Mucosa of gallbladder (tissue), 1 donor: ENCODE measurements around the gene CAMK2G. TPM values are rescaled to one million over a fixed set of nuclear protein-coding genes. Genes with fewer than 3 reads are reported as not detected.
"Not testable (repeated sequence)": the region's sequence is repeated elsewhere in the genome, so short reads cannot be mapped to it uniquely, and the experiment has no call there.

ENCODE experiments used
- DNase-seq: peaks from one replicate; pipeline ENCODE4 v3.0.0-alpha.2; 2020; ENCODE audit warnings: low spot score
- total RNA-seq: library from RNA; stranded (reverse); gene quantifications from one replicate; pipeline ENCODE4 v1.2.1, GENCODE V29; 2021
- donor health status: DM: no; HTN: no; CAD: no.

CAMK2G gene
- total RNA-seq, 1 donor from 2014 or later = 43.7 TPM

- no peak for DNase-seq
These were observed 61.7 kb downstream of the CAMK2G start for GRCh38 chr10:73812657-73813056.

DNA sequence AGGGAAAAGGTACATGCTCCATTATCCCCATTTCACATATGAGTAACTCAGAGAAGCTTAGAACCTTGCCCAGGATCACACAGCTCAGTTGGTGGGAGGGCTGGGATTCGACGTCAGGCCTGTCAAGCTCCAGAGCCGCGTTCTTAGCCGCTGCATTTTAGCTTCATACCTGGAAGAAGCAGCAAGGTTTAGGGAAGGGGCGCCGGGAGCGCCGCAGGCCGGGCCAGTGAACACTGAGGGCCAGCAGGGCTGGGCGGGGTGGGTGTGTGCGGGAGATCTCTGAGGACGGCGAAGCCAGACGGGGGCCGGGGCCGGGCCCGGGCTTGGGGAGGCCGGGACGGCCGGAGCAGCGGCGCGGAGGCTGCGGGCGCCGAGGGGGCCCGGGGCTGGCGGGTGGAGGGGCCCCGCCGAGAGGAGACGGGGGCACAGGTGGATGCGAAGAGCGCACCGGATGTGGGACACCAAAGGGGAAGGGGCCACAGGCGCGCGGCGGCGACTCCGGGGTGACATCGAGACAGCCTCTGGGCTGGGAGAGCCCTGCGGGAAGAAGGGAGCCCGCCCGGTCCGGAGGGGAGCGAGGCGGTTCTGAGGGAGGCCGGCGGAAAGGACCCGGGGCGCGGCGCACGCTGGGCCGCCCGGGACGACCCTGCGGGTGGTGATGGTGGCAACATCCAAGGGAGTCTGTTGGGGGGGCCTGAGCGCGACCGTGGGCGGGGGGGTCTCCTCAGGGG is 63.5 kb downstream of the CAMK2G start:
- DNase-seq = no peak

- no peak for DNase-seq
These were observed 64.0 kb downstream of the CAMK2G start for GRCh38 chr10:73810358-73810734.

DNA sequence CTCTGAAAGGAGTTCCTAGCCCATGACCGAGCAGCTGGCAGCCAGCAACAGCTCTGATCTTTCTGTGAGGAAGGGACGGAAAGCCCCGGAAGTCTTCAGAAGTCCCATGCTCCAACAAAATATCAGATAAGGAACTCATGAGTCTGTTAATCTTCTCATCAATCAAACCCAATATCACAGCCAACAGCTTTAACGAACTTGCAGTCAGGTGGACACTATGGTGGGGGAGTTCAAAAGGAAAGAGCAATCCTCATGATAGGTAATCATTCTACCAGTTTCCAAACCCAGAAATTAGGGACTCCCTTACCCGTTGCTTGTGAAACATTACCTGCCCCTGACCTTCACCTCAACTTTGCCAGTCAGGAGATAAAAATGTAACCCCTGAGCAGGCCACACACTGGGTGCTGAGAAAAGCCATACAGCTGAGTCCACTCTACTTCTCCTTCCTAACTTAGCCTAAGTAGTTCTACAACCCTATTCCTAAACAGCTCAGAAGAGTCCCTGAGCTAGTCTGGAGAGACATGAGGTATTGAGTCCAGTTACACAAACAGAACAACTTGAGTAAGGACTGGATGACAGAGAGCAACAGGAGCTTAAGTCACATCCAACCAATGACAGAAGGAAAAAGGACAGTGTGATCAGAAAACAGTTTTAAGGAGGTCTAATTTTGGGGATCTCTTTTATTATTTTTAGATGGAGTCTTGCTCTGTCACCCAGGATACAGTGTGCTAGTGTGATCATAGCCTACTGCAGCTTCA is 65.1 kb downstream of the CAMK2G start:
- DNase-seq = no peak

- DNase-seq = no peak
These were observed 66.1 kb downstream of the CAMK2G start for GRCh38 chr10:73808021-73808815.

DNA sequence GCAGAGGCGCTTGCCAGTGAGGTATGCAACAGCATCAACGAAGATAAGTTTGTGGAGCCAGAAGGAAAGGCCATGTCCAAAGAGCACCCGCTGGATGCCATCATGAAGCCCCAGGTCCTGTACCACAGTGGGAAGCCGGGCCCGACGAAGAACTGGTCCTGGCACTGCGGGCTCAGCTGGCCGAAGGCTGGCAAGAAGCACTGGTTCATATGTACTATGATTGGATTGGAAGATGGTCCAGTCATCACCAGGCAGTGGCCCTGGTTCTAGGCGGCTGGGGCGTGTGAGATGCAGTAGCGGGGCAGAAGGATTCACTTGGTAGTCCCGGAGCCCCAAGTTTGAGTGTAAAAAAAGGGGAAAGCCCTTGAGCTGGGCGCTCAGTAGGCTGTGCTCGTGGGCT is 66.9 kb downstream of the CAMK2G start:
- DNase-seq = no peak

GRCh38 chr10:73806176-73806950 is 68.0 kb downstream of the CAMK2G start:
- DNase-seq = no peak

DNA sequence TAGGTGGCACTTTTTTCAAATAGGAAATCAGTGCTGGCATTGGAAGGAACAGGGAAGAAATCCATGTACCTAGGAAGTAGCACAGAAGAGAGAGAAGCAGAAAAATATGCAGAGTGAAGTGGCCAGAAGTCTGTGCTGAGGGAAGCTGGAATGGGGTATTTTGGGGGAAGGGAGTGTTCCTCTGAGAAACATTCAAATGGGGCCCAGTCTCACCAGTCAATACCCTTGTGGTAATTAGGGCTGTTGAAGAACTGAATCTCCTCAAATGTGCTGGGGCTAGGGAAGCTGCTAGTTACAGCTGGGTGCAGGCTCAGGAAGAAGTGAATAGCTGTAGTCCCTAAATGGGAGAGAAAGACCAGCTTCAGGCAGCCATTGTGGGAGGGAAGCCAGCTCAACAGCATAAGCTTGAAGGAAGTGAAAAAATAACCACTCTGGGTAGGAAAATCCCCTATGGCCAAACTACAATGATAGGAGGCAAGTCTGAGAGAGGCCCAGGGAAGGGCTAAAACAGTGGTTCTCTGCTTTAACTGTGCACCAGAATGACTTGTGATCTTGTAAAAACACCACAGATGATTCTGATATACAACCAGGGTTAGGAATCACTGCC is 70.6 kb downstream of the CAMK2G start:
- no peak for DNase-seq

- no peak for DNase-seq
These were observed 71.9 kb downstream of the CAMK2G start for GRCh38 chr10:73802276-73802991.

DNA sequence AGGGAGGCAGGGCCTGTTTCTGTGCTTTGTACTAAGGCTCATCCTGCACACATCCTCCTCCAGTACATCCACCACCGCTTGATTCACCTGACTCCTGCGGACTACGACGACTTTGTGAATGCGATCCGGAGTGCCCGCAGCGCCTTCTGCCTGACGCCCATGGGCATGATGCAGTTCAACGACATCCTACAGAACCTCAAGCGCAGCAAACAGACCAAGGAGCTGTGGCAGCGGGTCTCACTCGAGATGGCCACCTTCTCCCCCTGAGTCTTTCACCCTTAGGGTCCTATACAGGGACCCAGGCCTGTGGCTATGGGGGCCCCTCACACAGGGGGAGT is 73.1 kb downstream of the CAMK2G start:
- DNase-seq = no peak

DNA sequence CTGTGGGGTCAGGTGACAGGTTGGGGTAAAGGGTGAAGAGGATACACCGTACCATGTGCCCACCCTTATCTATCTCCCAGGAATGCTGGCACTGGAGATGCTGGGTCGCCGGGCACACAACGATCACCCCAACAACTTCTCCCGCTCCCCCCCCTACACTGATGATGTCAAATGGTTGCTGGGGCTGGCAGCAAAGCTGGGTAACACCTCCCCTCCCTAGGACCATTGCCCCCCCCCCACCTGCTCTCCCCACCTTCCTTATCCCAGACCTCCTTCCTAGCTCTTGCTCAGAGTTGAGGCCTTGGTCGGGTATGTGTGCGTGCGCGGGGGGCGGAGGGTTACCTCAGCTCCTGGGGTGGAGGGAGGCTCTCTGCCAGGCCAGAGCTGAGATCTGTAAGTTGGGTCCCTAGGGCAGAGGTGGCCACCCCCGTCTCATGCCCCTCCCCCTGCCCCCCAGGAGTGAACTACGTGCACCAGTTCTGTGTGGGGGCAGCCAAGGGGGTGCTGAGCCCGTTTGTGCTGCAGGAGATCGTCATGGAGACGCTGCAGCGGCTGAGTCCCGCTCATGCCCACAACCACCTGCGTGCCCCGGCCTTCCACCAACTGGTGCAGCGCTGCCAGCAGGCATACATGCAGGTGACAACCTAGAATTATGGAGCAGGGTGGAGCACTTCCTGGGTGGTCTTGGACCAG is 73.6 kb downstream of the CAMK2G start:
- DNase-seq = no peak

- DNase-seq = no peak
These were observed 74.3 kb downstream of the CAMK2G start for GRCh38 chr10:73799899-73800559.

- DNase-seq = no peak
These were observed 75.3 kb downstream of the CAMK2G start for GRCh38 chr10:73798927-73799560.

- no peak for DNase-seq
These were observed 76.3 kb downstream of the CAMK2G start for GRCh38 chr10:73798087-73798486.

- no peak for DNase-seq
These were observed 76.9 kb downstream of the CAMK2G start for GRCh38 chr10:73797324-73798025.

- DNase-seq = no peak
These were observed 77.6 kb downstream of the CAMK2G start for GRCh38 chr10:73796766-73797165.

GRCh38 chr10:73796035-73796434 is 78.3 kb downstream of the CAMK2G start:
- DNase-seq = not testable (repeated sequence)

GRCh38 chr10:73795491-73795890 is 78.9 kb downstream of the CAMK2G start:
- DNase-seq = not testable (repeated sequence)
